HL-60 (cell line): ENCODE data around the gene ZFAND3.

ENCODE experiments used
- CTCF ChIP-seq: IDR thresholded peaks from one replicate; pipeline ENCODE4 v1.5.1; 2011; ENCODE audit warnings: low read length, control low read depth, inconsistent platforms; ENCODE audit not compliant: insufficient read depth
- GABPA ChIP-seq: IDR thresholded peaks from 2 replicates; pipeline ENCODE4 v1.6.1; 2012; ENCODE audit warnings: low read depth
- POLR2AphosphoS5 ChIP-seq: IDR thresholded peaks from 2 replicates; pipeline ENCODE4 v1.6.1; 2012; ENCODE audit warnings: low read depth
- REST ChIP-seq: IDR thresholded peaks from 2 replicates; pipeline ENCODE4 v1.6.1; 2012; ENCODE audit warnings: low read depth; ENCODE audit not compliant: insufficient replicate concordance
- SPI1 ChIP-seq: IDR thresholded peaks from 2 replicates; pipeline ENCODE4 v1.6.1; 2012; ENCODE audit warnings: low read depth, mild to moderate bottlenecking, borderline replicate concordance

- TF ChIP-seq CTCF: no peak
- TF ChIP-seq POLR2AphosphoS5: no peak
- TF ChIP-seq SPI1: no peak
- no peak for TF ChIP-seq GABPA
- TF ChIP-seq REST: no peak
Observed at GRCh38 chr6:37867756-37868446, 48.4 kb downstream of the ZFAND3 start.
